PC-9 (cell line): ENCODE measurements around the gene CYB5D1.

ENCODE experiments used
- EZH2 ChIP-seq: fragments of 200-600 bp; sonication (generic); IDR thresholded peaks from 2 replicates; pipeline ENCODE4 v1.8.0; 2017; ENCODE audit warnings: antibody characterized with exemption, low read depth
- TF ChIP-seq, protein P1 (sequence below): fragments of 200-600 bp; sonication (generic); conservative IDR thresholded peaks from 2 replicates; pipeline ENCODE4 v1.6.1; 2017; ENCODE audit warnings: mixed run types, antibody characterized with exemption, mild to moderate bottlenecking, moderate library complexity

DNA sequence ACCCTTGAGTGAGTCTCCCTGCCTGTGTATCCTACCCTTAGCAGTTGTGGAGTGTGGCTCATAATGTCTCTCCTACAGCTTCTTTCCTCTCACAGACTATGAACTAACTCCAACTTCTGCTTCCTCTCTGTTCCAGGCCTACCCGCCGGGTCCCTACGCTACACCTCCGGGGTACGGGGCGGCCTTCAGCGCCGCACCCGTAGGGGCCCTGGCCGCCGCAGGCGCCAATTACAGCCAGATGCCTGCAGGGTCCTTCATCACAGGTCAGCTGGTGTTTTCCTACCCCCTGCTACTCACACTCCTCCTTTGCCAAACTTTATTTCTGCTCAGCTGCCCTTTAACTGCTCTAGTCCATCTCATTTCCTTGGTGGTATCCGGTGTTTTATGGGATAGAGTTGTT, 52.9 kb downstream of the CYB5D1 start:
- TF ChIP-seq EZH2 = no peak
- TF ChIP-seq, protein P1, sequence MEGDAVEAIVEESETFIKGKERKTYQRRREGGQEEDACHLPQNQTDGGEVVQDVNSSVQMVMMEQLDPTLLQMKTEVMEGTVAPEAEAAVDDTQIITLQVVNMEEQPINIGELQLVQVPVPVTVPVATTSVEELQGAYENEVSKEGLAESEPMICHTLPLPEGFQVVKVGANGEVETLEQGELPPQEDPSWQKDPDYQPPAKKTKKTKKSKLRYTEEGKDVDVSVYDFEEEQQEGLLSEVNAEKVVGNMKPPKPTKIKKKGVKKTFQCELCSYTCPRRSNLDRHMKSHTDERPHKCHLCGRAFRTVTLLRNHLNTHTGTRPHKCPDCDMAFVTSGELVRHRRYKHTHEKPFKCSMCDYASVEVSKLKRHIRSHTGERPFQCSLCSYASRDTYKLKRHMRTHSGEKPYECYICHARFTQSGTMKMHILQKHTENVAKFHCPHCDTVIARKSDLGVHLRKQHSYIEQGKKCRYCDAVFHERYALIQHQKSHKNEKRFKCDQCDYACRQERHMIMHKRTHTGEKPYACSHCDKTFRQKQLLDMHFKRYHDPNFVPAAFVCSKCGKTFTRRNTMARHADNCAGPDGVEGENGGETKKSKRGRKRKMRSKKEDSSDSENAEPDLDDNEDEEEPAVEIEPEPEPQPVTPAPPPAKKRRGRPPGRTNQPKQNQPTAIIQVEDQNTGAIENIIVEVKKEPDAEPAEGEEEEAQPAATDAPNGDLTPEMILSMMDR = no peak
